Renal cortical epithelial cell (primary cell): ENCODE results near the gene RPL10A. TPM values are rescaled to one million over a fixed set of nuclear protein-coding genes. Genes with fewer than 3 reads are reported as not detected.
"Not testable (repeated sequence)": the region's sequence is repeated elsewhere in the genome, so short reads cannot be mapped to it uniquely, and the experiment has no call there.

Experiments used
- DNase-seq: peaks from one replicate; pipeline ENCODE4 v3.0.0-alpha.2; 2011; ENCODE audit warnings: low read depth
- total RNA-seq: library from RNA; depleted of rRNA; stranded (reverse); fragments of >200 nt; gene quantifications from 2 replicates; pipeline ENCODE4 v1.2.3, GENCODE V29; 2014

Gene RPL10A
- total RNA-seq, result 1,305 and 1,523 TPM in 2 replicates

- DNase-seq, result peak; percentile 93
Observed at GRCh38 chr6:35468181-35468979, at the start of gene RPL10A. RPL10A (plus strand) TSS chr6:35468401; CDS start chr6:35468435, 34 bp downstream.

- no peak for DNase-seq
Observed at GRCh38 chr6:35419417-35419816, 48.8 kb upstream of the RPL10A start.

GRCh38 chr6:35419961-35420360 is 48.2 kb upstream of the RPL10A start:
- no peak for DNase-seq

GRCh38 chr6:35425284-35425683 is 42.9 kb upstream of the RPL10A start:
- peak; percentile 78 for DNase-seq

- no peak for DNase-seq
Observed at GRCh38 chr6:35426074-35426473, 42.1 kb upstream of the RPL10A start.

GRCh38 chr6:35427435-35427834 is 40.8 kb upstream of the RPL10A start:
- DNase-seq, result no peak

- no peak for DNase-seq
Observed at GRCh38 chr6:35427851-35428321, 40.3 kb upstream of the RPL10A start.

- DNase-seq, result no peak
Observed at GRCh38 chr6:35428421-35429149, 39.6 kb upstream of the RPL10A start.

- no peak for DNase-seq
Observed at GRCh38 chr6:35429463-35429862, 38.7 kb upstream of the RPL10A start.

- DNase-seq, result no peak
Observed at GRCh38 chr6:35432291-35432690, 35.9 kb upstream of the RPL10A start.

- not testable (repeated sequence) for DNase-seq
Observed at GRCh38 chr6:35432702-35433101, 35.5 kb upstream of the RPL10A start.

- no peak for DNase-seq
Observed at GRCh38 chr6:35435074-35435837, 32.9 kb upstream of the RPL10A start.

GRCh38 chr6:35436071-35436857 is 31.9 kb upstream of the RPL10A start:
- DNase-seq, result no peak

GRCh38 chr6:35438378-35439065 is 29.7 kb upstream of the RPL10A start:
- DNase-seq, result not testable (repeated sequence)

GRCh38 chr6:35439308-35439707 is 28.9 kb upstream of the RPL10A start:
- DNase-seq, result no peak

- no peak for DNase-seq
Observed at GRCh38 chr6:35441205-35441604, 27.0 kb upstream of the RPL10A start.

- DNase-seq, result no peak
Observed at GRCh38 chr6:35441642-35442041, 26.6 kb upstream of the RPL10A start.

GRCh38 chr6:35442693-35443092 is 25.5 kb upstream of the RPL10A start:
- DNase-seq, result no peak

GRCh38 chr6:35443341-35444030 is 24.7 kb upstream of the RPL10A start:
- no peak for DNase-seq

- no peak for DNase-seq
Observed at GRCh38 chr6:35445691-35446090, 22.5 kb upstream of the RPL10A start.
